GM21526 (cell line): Measurements from ENCODE around the gene BHLHE23.
"Not testable (repeated sequence)": the region's sequence is repeated elsewhere in the genome, so short reads cannot be mapped to it uniquely, and the experiment has no call there.

Experiments used
- ATAC-seq: cut with Tn5 transposase; IDR thresholded peaks from one replicate; pipeline ENCODE4 v1.9.1; 2021; ENCODE audit warnings: moderate library complexity; ENCODE audit not compliant: unreplicated experiment, low FRiP score

BHLHE23 gene

GRCh38 chr20:62962891-62963613 lies 43.7 kb downstream of the BHLHE23 start:
- ATAC-seq = no peak

DNA sequence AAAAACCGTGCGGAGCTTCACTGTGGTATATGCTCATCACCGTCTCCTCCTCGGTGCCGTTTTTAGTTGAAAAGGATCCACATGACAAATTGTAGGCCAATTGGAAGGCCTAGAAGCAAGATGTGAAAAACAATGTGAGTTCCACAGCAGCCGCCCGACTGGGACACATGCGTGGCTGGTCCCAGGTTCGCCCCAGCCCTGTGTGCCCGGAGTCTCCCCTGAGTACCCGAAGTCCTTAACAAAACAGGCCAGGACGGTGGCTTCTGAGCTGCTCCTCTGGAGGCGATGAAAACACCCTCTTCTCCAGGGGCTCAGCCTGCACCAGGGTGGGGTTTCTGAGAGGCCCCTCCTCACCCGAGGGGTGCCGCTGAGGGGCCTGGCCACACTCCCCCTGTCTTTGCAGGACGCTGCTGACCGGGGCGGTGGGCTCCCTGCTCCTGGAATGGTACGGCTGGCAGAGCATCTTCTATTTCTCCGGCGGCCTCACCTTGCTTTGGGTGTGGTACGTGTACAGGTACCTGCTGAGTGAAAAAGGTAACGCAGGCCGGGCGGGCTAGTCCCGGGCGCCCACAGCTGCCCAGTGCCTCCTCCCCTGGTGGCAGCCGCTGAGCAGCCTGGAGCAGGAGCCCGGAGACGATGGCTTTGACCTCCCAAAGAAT lies 44.4 kb downstream of the BHLHE23 start:
- ATAC-seq = no peak

- ATAC-seq = no peak
Observed at GRCh38 chr20:62961799-62962198, 45.0 kb downstream of the BHLHE23 start.

DNA sequence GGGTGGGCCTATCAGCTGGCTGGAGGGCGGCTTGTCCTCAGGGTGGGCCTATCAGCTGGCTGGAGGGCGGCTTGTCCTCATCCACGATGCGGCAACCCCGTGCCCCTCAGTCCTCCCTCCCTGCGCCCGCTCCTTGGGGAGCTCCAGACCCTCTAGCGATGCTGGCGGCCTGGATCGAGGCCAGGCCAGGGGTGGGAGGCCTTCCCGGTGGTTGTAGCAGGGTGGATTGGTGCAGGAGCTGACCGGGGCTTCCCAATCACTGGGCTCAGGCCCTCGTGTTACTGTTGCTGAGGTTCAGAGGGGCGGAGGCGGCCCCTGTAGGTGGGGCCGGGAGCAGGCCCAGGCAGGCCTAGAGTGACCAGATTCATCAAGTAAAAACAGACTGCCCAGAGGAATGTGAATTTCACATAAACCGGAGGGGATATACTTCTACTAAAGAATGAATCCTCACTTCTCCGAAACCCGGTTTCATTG lies 45.4 kb downstream of the BHLHE23 start:
- ATAC-seq = no peak

DNA sequence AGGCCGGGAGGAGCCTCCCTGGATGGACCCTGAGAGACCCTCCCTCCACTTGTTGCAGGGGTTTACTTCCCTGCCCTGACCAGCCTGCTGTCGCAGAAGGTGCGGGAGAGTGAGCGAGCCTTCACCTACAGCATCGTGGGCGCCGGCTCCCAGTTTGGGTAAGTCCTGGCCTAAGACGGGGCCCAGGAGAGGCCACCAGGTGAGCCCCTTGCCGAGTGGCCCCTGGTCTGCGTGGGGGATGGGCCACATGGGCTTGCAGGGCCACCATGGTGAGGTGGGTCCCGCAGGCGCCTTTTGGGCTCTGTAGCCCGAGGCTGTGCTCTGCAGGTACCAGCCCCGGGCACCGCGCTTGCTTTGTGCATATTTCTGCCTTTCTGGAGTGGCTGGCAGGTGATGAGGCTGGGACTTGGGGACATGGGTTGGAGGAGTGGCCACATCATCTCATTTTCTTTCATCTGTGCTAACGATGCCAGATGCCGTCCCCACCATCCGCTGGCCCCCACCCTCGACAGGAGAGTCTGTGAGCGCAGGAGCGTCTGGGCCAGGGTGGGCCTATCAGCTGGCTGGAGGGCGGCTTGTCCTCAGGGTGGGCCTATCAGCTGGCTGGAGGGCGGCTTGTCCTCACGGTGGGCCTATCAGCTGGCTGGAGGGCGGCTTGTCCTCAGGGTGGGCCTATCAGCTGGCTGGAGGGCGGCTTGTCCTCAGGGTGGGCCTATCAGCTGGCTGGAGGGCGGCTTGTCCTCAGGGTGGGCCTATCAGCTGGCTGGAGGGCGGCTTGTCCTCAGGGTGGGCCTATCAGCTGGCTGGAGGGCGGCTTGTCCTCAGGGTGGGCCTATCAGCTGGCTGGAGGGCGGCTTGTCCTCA lies 46.1 kb downstream of the BHLHE23 start:
- not testable (repeated sequence) for ATAC-seq

DNA sequence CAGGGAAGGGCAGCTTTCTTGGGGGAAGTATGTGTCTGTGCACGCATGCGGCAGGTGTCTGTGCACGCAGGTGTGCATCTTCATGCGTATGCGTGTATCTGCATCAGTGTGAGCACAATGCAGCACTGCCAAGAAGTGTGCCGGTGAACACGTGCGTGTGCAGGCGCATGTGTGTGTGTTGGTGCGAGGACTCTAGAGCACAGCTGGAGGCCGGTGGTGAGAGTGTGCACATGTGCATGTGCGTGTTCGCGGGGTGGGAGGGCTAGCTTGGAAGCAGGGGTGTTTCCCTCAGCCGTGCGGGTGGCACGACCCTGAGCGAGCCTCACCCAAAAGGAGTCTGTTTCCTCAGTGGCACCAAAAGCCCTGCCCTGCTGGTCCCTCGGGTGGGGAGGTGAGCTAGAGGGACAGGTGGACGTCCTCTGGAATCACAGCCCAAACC lies 46.7 kb downstream of the BHLHE23 start:
- ATAC-seq = no peak

DNA sequence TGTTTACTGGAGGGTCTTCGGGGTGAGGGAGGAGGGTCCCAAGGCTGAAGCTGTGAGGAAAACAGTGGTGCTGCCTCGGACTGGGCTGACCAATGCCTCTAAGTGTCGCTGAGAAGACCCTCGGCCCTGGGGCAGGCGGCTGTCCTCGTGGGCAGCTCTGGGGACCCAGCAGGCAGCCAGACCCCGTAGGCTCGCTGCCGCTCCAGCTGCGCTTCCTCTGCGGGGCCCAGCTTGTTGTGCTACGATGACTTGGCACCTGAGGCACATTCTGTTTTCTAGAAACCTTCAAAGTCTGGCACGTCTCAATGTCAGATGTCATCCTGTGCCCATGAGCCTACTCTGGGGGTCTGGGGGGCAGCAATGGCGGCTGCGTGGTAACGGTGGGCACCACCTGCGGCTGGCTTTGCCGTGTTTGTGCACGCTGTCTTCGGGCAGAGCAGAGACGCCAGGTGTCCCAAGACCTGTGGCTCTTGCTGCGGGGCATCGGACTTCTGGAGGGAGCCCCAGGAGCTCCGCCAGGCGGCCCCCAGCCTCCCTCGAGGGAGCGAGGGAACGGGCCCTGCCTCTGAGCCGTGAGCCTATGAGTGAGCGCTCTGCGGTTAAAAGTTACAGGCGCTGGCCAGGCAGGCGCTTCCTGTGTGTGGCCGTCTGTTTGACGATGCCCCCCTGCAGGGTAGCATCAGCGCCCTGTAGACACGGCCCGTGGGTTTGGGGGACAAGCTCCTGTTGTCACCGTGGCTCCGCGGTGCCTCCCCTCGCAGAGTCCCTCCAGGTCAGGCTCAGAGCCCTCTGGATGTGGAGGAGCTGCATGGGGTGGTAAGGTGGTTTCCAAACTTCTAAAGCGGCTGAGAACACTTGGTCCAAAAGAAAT lies 47.4 kb downstream of the BHLHE23 start:
- ATAC-seq = no peak

GRCh38 chr20:62958388-62959100 lies 48.2 kb downstream of the BHLHE23 start:
- no peak for ATAC-seq

DNA sequence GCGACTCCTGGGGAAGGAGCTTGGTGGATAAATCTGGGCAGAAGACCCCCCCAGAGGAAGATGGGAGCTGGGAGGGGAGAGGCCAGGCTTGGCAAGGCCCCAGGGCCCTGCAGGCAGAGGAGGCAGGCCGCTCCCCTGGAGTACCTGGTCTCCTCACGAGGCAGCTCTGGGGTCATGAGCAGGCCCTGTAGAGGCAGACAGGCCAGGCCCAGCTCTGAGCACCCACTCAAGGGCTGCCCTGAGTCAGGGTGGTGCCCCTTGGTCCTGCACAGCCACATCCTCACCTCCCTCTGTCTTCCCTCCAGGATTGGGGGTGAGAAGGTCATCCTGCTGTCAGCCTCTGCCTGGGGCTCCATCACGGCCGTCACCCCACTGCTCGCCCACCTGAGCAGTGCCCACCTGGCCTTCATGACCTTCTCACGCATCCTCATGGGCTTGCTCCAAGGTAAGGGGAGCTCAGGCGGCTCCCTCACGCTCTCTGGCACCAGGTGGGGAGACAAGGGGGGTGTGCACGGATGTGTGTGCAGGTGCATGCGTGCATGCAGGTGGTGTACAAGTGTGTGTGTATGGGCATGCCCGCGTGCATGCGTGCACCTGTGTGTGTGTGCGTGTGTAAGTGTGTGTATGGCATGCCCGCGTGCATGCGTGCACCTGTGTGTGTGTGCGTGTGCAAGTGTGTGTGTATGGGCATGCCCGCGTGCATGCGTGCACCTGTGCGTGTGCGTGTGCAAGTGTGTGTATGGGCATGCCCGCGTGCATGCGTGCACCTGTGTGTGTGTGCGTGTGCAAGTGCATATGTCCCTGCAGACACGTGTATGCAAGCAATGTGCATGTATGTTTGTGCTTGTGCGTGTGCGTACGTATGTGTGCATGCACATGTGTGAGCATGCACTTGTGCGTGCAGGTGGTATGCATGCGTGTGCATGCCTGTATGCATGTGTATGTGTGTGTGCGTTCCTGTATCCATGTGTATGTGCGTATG lies 49.3 kb downstream of the BHLHE23 start:
- no peak for ATAC-seq

DNA sequence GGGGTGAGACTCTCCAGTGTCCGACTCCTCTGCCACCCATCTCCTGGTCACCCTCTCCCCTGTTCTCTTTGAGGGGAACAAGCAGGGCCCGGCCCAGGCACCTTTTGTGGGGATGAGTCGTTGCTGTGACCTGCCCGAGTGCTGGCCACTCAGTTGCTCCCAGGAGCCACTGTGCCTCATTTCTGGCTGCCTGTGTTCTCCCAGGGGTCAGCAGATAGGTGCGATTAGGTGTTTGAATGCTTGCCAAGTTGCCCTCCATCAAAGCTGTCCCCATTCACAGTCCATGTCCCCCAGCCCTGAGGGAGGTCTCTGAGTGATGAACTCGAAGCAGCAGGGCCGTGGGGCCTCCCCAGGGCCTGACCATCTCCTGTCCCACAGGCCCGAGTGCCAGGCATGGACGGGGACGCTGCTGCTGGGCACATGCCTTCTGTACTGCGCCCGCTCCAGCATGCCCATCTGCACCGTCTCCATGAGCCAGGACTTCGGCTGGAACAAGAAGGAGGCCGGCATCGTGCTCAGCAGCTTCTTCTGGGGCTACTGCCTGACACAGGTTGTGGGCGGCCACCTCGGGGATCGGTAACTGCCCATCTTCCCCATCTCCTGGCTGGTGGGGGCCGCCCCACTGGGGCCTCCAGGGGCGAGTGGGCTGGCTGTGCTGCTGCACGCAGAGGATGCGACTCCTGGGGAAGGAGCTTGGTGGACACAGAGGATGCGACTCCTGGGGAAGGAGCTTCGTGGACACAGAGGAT lies 50.2 kb downstream of the BHLHE23 start:
- no peak for ATAC-seq
